Measurements from ENCODE around the gene TMEM101. TPM values are rescaled to one million over a fixed set of nuclear protein-coding genes. Genes with fewer than 3 reads are reported as not detected.

Gene TMEM101
- total RNA-seq, 1 experiment from 2014 or later, result 12.7 TPM

GRCh38 chr17:44011876-44012275 lies 2.9 kb downstream of the TMEM101 start:
- no TSS peak for BruUV-seq (replicated peaks)
- POLR2A ChIA-PET (ENCODE audit: low non-redundant PET), result no interaction called here
- Histone ChIP-seq H3K27me3 (replicated peaks; ENCODE audit: insufficient read depth, low read depth, low read length, poor library complexity) (no peaks in the 10 kb centered on the region), H3K27ac (ENCODE audit: low read depth, low read length, poor library complexity, severe bottlenecking) (no peak overlapping the region), H3K9me3 (ENCODE audit: low read depth, low read length, poor library complexity, severe bottlenecking) (no peaks in the 10 kb centered on the region), H3K4me1 (ENCODE audit: insufficient read depth, low read length, poor library complexity, severe bottlenecking) (no peaks in the 10 kb centered on the region), H3K36me3 (ENCODE audit: insufficient read depth, low read length, poor library complexity, severe bottlenecking) (no peaks in the 10 kb centered on the region), H3K4me3 (ENCODE audit: low read depth, low read length, poor library complexity, severe bottlenecking) (no peak overlapping the region)
- TF ChIP-seq, protein P1, sequence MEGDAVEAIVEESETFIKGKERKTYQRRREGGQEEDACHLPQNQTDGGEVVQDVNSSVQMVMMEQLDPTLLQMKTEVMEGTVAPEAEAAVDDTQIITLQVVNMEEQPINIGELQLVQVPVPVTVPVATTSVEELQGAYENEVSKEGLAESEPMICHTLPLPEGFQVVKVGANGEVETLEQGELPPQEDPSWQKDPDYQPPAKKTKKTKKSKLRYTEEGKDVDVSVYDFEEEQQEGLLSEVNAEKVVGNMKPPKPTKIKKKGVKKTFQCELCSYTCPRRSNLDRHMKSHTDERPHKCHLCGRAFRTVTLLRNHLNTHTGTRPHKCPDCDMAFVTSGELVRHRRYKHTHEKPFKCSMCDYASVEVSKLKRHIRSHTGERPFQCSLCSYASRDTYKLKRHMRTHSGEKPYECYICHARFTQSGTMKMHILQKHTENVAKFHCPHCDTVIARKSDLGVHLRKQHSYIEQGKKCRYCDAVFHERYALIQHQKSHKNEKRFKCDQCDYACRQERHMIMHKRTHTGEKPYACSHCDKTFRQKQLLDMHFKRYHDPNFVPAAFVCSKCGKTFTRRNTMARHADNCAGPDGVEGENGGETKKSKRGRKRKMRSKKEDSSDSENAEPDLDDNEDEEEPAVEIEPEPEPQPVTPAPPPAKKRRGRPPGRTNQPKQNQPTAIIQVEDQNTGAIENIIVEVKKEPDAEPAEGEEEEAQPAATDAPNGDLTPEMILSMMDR (conservative IDR thresholded peaks at IDR 0.05; ENCODE audit: low read depth, low read length), result no peak
- TF ChIP-seq EZH2 (IDR thresholded peaks at IDR 0.05; ENCODE audit: borderline replicate concordance, low read depth, low read length, poor library complexity, severe bottlenecking), result no peak
- DNase-seq (ENCODE audit: low spot score), result no peak
- intact Hi-C loops (cut with micrococcal nuclease; ENCODE audit: unreplicated experiment), result no loop called here
- CTCF ChIA-PET, result interaction anchor here (0.6 kb wide), 1 partner anchor 101 kb away, joined by 3 read pairs; no protein-coding TSS in a partner anchor

DNA sequence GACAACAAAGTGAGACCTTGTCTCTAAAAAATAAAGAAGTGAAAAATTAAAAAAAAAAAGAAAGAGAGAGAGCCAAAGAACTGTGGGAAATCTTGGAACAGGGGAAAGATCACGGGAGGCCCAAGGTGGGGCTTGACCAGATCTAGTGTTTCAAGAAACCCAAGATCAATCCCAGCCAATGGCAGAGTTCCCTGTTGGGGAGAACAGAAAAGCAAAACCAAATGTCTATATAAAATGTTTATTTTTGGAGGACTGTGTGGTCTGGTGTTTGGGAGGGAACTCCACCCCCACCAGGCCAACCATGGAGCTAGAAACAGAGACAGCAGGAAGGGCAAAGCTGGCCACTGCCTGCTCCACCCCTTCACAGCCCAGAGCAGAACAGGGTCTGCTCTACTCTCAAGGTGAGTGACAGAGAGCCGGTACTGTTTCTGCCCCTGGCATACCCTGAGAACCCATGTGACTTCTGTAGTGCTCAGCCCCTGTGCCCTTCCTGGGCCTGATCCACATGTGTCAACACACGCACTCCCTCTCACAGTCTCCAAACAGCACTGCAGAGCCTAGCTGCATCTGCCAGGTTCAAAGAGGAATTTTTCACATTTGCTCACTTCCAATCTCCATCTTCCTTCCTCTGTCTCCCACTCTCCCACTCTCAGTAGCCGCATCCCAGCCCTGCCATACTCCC lies 3.7 kb downstream of the TMEM101 start:
- no peak for DNase-seq (ENCODE audit: low spot score)
- ChIA-PET POLR2A (ENCODE audit: low non-redundant PET) (no interaction called here), CTCF (no interaction called here)
- TF ChIP-seq, protein P1 (conservative IDR thresholded peaks at IDR 0.05; ENCODE audit: low read depth, low read length), result no peak
- no peak for TF ChIP-seq EZH2 (IDR thresholded peaks at IDR 0.05; ENCODE audit: borderline replicate concordance, low read depth, low read length, poor library complexity, severe bottlenecking)
- no peak overlapping the region for H3K27ac ChIP-seq (ENCODE audit: low read depth, low read length, poor library complexity, severe bottlenecking)
- H3K27me3 ChIP-seq (replicated peaks; ENCODE audit: insufficient read depth, low read depth, low read length, poor library complexity), result peaks cover 2% of the 10 kb centered on the region
- no TSS peak for BruUV-seq (replicated peaks)
- no peaks in the 10 kb centered on the region for H3K36me3 ChIP-seq (ENCODE audit: insufficient read depth, low read length, poor library complexity, severe bottlenecking)
- H3K4me1 ChIP-seq (ENCODE audit: insufficient read depth, low read length, poor library complexity, severe bottlenecking), result no peaks in the 10 kb centered on the region
- intact Hi-C loops (cut with micrococcal nuclease; ENCODE audit: unreplicated experiment), result no loop called here
- H3K4me3 ChIP-seq (ENCODE audit: low read depth, low read length, poor library complexity, severe bottlenecking), result no peak overlapping the region
- H3K9me3 ChIP-seq (ENCODE audit: low read depth, low read length, poor library complexity, severe bottlenecking), result no peaks in the 10 kb centered on the region

DNA sequence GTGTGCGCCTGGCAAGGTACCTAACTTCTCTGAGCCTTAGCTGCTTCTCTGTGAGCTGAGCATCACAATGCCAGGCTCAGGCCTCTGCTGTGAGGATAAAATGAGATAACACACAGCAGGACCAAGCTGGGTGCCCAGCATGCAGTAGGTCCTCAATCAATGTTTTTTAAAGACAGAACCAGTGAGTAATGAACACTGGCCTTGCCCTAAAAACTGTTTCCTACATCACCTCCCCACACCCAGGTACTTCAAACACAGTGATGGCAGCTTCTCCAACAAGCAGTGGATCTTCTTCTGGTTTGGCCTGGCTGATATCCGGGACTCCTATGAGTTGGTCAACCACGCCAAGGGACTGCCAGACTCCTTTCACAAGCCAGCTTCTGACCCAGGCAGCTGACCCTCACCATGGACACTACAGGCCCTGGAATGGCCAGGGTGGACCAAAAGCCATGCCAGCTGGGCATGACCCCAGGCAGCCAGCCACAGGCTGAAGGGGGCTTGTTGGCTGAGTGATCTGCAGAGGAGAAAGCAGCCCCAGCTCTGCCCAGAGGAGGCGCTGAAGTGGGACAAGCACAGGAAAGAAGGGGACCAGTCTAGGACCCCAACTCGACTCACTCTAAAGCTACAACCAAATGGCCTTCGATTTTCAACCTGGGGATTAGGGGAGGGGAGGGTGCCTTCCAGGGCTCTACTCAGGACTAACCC lies 6.4 kb downstream of the TMEM101 start:
- no TSS peak for BruUV-seq (replicated peaks)
- Histone ChIP-seq H3K36me3 (ENCODE audit: insufficient read depth, low read length, poor library complexity, severe bottlenecking) (no peaks in the 10 kb centered on the region), H3K4me3 (ENCODE audit: low read depth, low read length, poor library complexity, severe bottlenecking) (no peak overlapping the region), H3K9me3 (ENCODE audit: low read depth, low read length, poor library complexity, severe bottlenecking) (no peaks in the 10 kb centered on the region), H3K27me3 (replicated peaks; ENCODE audit: insufficient read depth, low read depth, low read length, poor library complexity) (peaks cover 9% of the 10 kb centered on the region), H3K4me1 (ENCODE audit: insufficient read depth, low read length, poor library complexity, severe bottlenecking) (no peaks in the 10 kb centered on the region), H3K27ac (ENCODE audit: low read depth, low read length, poor library complexity, severe bottlenecking) (no peak overlapping the region)
- ChIA-PET CTCF (interaction anchor here (0.6 to 1.3 kb wide), 2 partner anchors 20 to 160 kb away, joined by 3 read pairs; no protein-coding TSS in a partner anchor), POLR2A (ENCODE audit: low non-redundant PET) (interaction anchor here (0.6 kb wide), 1 partner anchor 178 kb away, joined by 3 read pairs; the partner anchor contains the start of gene TMUB2)
- intact Hi-C loops (cut with micrococcal nuclease; ENCODE audit: unreplicated experiment), result loop anchor here (10.0 kb wide), 1 partner anchor 106 kb away; no protein-coding TSS in a partner anchor
- TF ChIP-seq, protein P1 (conservative IDR thresholded peaks at IDR 0.05; ENCODE audit: low read depth, low read length), result no peak
- TF ChIP-seq EZH2 (IDR thresholded peaks at IDR 0.05; ENCODE audit: borderline replicate concordance, low read depth, low read length, poor library complexity, severe bottlenecking), result no peak
- DNase-seq (ENCODE audit: low spot score), result no peak

All from A673 (cell line).